ENCODE data around the gene LRG1. TPM values are rescaled to one million over a fixed set of nuclear protein-coding genes. Genes with fewer than 3 reads are reported as not detected.

The LRG1 gene
- total RNA-seq, 1 experiment from 2014 or later = 0.08 TPM

DNA sequence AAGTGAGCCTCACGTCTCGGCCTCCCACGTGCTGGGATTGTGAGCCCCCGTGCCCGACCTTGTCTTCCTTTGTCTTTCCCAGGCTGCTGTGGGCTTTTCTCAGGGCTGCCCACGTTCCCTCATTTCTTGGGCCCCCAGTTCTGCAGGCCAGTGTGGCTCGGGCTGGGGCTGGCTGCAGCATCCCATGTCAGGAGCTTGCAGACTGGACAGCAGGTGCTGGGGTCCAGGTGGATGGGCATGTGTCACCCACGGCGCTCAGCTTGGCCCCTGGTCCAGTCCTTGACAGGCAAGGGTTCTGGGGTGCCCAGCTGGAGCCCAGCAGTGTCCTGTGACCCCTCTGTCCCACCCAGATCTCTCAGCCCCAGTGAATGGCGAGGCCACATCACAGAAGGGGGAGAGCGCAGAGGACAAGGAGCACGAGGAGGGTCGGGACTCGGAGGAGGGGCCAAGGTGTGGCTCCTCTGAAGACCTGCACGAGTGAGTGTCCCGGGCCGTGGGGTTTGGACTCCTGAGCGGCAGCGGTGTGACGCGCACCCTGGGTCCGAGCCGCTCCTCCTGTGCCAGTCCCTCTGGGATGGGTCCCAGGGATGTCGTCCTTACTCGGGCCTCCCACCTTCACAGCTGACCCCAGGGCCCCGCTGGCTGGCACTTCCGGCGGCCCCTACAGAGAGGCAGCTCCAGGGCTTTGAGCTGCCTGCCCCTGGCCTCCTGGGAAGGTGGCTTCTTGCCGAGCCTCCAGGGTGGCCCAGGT lies 38.8 kb downstream of the LRG1 start:
- ATAC-seq = no peak
- no TSS peak for BruUV-seq (replicated peaks)
- POLR2A ChIA-PET = no interaction called here

GRCh38 chr19:4499855-4500254 lies 40.0 kb downstream of the LRG1 start:
- Histone ChIP-seq H3K9me3 (ENCODE audit: control insufficient read depth, insufficient read depth, low read depth, low read length) (no peaks in the 10 kb centered on the region), H3K27me3 (ENCODE audit: control insufficient read depth, insufficient read depth, low read length) (no peaks in the 10 kb centered on the region), H3K36me3 (ENCODE audit: control insufficient read depth, insufficient read depth, low read length) (no peaks in the 10 kb centered on the region), H3K4me3 (ENCODE audit: low read depth in 2 of 2, low read length in 2 of 2) (no peak overlapping the region), H3K4me1 (ENCODE audit: control insufficient read depth, insufficient read depth, low read length) (no peaks in the 10 kb centered on the region), H3K27ac (ENCODE audit: low read length) (no peak overlapping the region)
- ChIA-PET CTCF (no interaction called here), POLR2A (no interaction called here)
- DNase-seq (ENCODE audit: low read depth, low spot score) (no peak), ATAC-seq (no peak)
- in situ Hi-C loops (cut with HindIII; ENCODE audit: low pct_unique_long_range_greater_than_20kb, low sequenced_read_pairs) (no loop called here), intact Hi-C loops (cut with micrococcal nuclease; ENCODE audit: unreplicated experiment) (no loop called here)
- TF ChIP-seq TCF7L2 (IDR thresholded peaks at IDR 0.05; ENCODE audit: low read depth, low read length) (no peak), SIN3A (IDR thresholded peaks at IDR 0.05; ENCODE audit: borderline replicate concordance, insufficient read depth, low read depth, low read length) (no peak), POLR2AphosphoS5 (IDR thresholded peaks at IDR 0.05; ENCODE audit: low read depth, low read length) (no peak), REST (IDR thresholded peaks at IDR 0.05; ENCODE audit: insufficient read depth in 1 of 2, low read depth in 2 of 2, low read length in 1 of 2) (no peak)
- TF ChIP-seq, protein P1, sequence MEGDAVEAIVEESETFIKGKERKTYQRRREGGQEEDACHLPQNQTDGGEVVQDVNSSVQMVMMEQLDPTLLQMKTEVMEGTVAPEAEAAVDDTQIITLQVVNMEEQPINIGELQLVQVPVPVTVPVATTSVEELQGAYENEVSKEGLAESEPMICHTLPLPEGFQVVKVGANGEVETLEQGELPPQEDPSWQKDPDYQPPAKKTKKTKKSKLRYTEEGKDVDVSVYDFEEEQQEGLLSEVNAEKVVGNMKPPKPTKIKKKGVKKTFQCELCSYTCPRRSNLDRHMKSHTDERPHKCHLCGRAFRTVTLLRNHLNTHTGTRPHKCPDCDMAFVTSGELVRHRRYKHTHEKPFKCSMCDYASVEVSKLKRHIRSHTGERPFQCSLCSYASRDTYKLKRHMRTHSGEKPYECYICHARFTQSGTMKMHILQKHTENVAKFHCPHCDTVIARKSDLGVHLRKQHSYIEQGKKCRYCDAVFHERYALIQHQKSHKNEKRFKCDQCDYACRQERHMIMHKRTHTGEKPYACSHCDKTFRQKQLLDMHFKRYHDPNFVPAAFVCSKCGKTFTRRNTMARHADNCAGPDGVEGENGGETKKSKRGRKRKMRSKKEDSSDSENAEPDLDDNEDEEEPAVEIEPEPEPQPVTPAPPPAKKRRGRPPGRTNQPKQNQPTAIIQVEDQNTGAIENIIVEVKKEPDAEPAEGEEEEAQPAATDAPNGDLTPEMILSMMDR (IDR thresholded peaks at IDR 0.05) = no peak
- no TSS peak for BruUV-seq (replicated peaks)

More for the DNA sequence above, 38.8 kb downstream of the LRG1 start:
- intact Hi-C loops (cut with micrococcal nuclease; ENCODE audit: unreplicated experiment) = no loop called here
- in situ Hi-C loops (cut with HindIII; ENCODE audit: low pct_unique_long_range_greater_than_20kb, low sequenced_read_pairs) = no loop called here
- Histone ChIP-seq H3K9me3 (ENCODE audit: control insufficient read depth, insufficient read depth, low read depth, low read length) (no peaks in the 10 kb centered on the region), H3K36me3 (ENCODE audit: control insufficient read depth, insufficient read depth, low read length) (no peaks in the 10 kb centered on the region), H3K27ac (ENCODE audit: low read length) (no peak overlapping the region), H3K27me3 (ENCODE audit: control insufficient read depth, insufficient read depth, low read length) (no peaks in the 10 kb centered on the region), H3K4me1 (ENCODE audit: control insufficient read depth, insufficient read depth, low read length) (no peaks in the 10 kb centered on the region), H3K4me3 (ENCODE audit: low read depth in 2 of 2, low read length in 2 of 2) (no peak overlapping the region)
- no peak for DNase-seq (ENCODE audit: low read depth, low spot score)
- TF ChIP-seq, protein P1 (IDR thresholded peaks at IDR 0.05) = no peak
- TF ChIP-seq POLR2AphosphoS5 (IDR thresholded peaks at IDR 0.05; ENCODE audit: low read depth, low read length) (no peak), SIN3A (IDR thresholded peaks at IDR 0.05; ENCODE audit: borderline replicate concordance, insufficient read depth, low read depth, low read length) (no peak), REST (IDR thresholded peaks at IDR 0.05; ENCODE audit: insufficient read depth in 1 of 2, low read depth in 2 of 2, low read length in 1 of 2) (no peak), TCF7L2 (IDR thresholded peaks at IDR 0.05; ENCODE audit: low read depth, low read length) (no peak)
- CTCF ChIA-PET = interaction anchor here (0.7 kb wide), 1 partner anchor 34 kb away, joined by 5 read pairs; the partner anchor contains the start of gene PLIN5
